SK-N-SH (cell line): ENCODE data around the gene TIGD3. TPM values are rescaled to one million over a fixed set of nuclear protein-coding genes. Genes with fewer than 3 reads are reported as not detected.

Experiments used
- CTCF ChIA-PET: fragments of 300-600, 350-600 bp; formaldehyde crosslinking; extraction: SDS; loops from one replicate; lab custom pipeline; 2021; lab: Yijun Ruan, JAX
- POLR2A ChIA-PET: fragments of 350-600 bp; sonication (Branson Sonifier 250); formaldehyde crosslinking; extraction: SDS; loops from one replicate; lab custom pipeline; 2020; ENCODE audit warnings: antibody characterized with exemption, inconsistent platforms; lab: Yijun Ruan, JAX
- DNase-seq: peaks from one replicate; pipeline ENCODE4 v3.0.0; 2012
- H2AFZ ChIP-seq: fragments of 200-600 bp; sonication (generic); 2 replicates; pipeline ENCODE4 v1.8.1; 2016; ENCODE audit warnings: antibody characterized with exemption, mild to moderate bottlenecking, low read depth
- H3F3A ChIP-seq: fragments of 200-600 bp; sonication (generic); replicated peaks from 2 replicates; pipeline ENCODE3; 2016; ENCODE audit warnings: antibody characterized with exemption, mild to moderate bottlenecking; ENCODE audit not compliant: insufficient read depth
- H3K27ac ChIP-seq, 2 experiments: fragments of 200-500 bp in 1 of 2; fragments of 200-600 bp in 1 of 2; sonication (Bioruptor generic) in 1 of 2; sonication (generic), shearing (Covaris generic) in 1 of 2; 2 replicates each; pipeline versions ENCODE4 v1.5.1 to v1.6.1; 2014 to 2016; ENCODE audit warnings: low read depth in 2 of 2, inconsistent platforms in 1 of 2, low read length in 1 of 2, mild to moderate bottlenecking in 1 of 2, mixed read lengths in 1 of 2
- H3K27me3 ChIP-seq: fragments of 200-600 bp; sonication (generic), shearing (Covaris generic); 2 replicates; pipeline ENCODE4 v1.6.1; 2016; ENCODE audit warnings: mixed run types; ENCODE audit not compliant: insufficient read depth
- H3K36me3 ChIP-seq, 2 experiments: fragments of 200-500 bp in 1 of 2; fragments of 200-600 bp in 1 of 2; sonication (Bioruptor generic) in 1 of 2; sonication (generic) in 1 of 2; replicated peaks in 1 of 2; 2 replicates each; pipeline versions ENCODE3 to v1.5.1; 2014 to 2016; ENCODE audit warnings: low read length in 1 of 2, mild to moderate bottlenecking in 1 of 2; ENCODE audit not compliant: insufficient read depth in 2 of 2, control insufficient read depth in 1 of 2
- H3K4me1 ChIP-seq, 2 experiments: fragments of 200-500 bp in 1 of 2; fragments of 200-600 bp in 1 of 2; sonication (Bioruptor generic) in 1 of 2; sonication (generic), shearing (Covaris generic) in 1 of 2; 2 replicates each; pipeline versions ENCODE4 v1.5.1 to v1.6.1; 2014 to 2016; ENCODE audit warnings: low read depth in 1 of 2, low read length in 1 of 2, mixed run types in 1 of 2; ENCODE audit not compliant: insufficient read depth in 2 of 2, control insufficient read depth in 1 of 2
- H3K4me2 ChIP-seq: fragments of 200-600 bp; sonication (generic), shearing (Covaris generic); 2 replicates; pipeline ENCODE4 v1.6.1; 2017; ENCODE audit warnings: mixed run types
- H3K4me3 ChIP-seq, 2 experiments: fragments of 200-500 bp in 1 of 2; fragments of 200-600 bp in 1 of 2; sonication (Bioruptor generic) in 1 of 2; sonication (generic), shearing (Covaris generic) in 1 of 2; 2 replicates each; pipeline versions ENCODE4 v1.5.1 to v1.8.1; 2014 to 2016; ENCODE audit warnings: low read depth in 2 of 2, inconsistent platforms in 1 of 2, low read length in 1 of 2, mild to moderate bottlenecking in 1 of 2, mixed read lengths in 1 of 2, moderate library complexity in 1 of 2
- H3K79me2 ChIP-seq: fragments of 200-600 bp; sonication (generic); 2 replicates; pipeline ENCODE4 v1.8.1; 2017; ENCODE audit warnings: mild to moderate bottlenecking; ENCODE audit not compliant: insufficient read depth
- H3K9ac ChIP-seq: fragments of 200-600 bp; sonication (generic); 2 replicates; pipeline ENCODE4 v1.6.1; 2017; ENCODE audit warnings: mixed run types
- H3K9me2 ChIP-seq: fragments of 200-600 bp; sonication (generic); 2 replicates; pipeline ENCODE4 v1.6.1; 2017; ENCODE audit warnings: mixed run types
- H3K9me3 ChIP-seq: fragments of 200-600 bp; sonication (generic); 2 replicates; pipeline ENCODE4 v1.6.1; 2017; ENCODE audit warnings: mixed run types, mild to moderate bottlenecking, moderate library complexity
- H4K20me1 ChIP-seq: fragments of 200-600 bp; sonication (generic); 2 replicates; pipeline ENCODE4 v1.6.1; 2017; ENCODE audit warnings: mild to moderate bottlenecking, mixed run types; ENCODE audit not compliant: insufficient read depth
- CTCF ChIP-seq: fragments of 200-600 bp; sonication (generic); IDR thresholded peaks from 2 replicates; pipeline ENCODE4 v1.6.1; 2017; ENCODE audit warnings: antibody characterized with exemption, mild to moderate bottlenecking, moderate library complexity
- EZH2phosphoT487 ChIP-seq: fragments of 200-600 bp; sonication (generic); IDR thresholded peaks from 2 replicates; pipeline ENCODE4 v1.6.1; 2017; ENCODE audit warnings: low read depth, mixed run types, mild to moderate bottlenecking, antibody characterized with exemption, moderate library complexity, borderline replicate concordance
- FOXM1 ChIP-seq: IDR thresholded peaks from 2 replicates; pipeline ENCODE4 v1.4.0; 2012; ENCODE audit warnings: low read depth, mild to moderate bottlenecking
- REST ChIP-seq: IDR thresholded peaks from 2 replicates; pipeline ENCODE4 v1.6.1; 2012; ENCODE audit warnings: mild to moderate bottlenecking, low read depth, low read length, moderate library complexity
- RXRA ChIP-seq: IDR thresholded peaks from 2 replicates; pipeline ENCODE4 v1.4.0; 2012; ENCODE audit warnings: low read depth, mild to moderate bottlenecking, borderline replicate concordance
- SIN3A ChIP-seq: IDR thresholded peaks from 2 replicates; pipeline ENCODE4 v1.6.1; 2012; ENCODE audit warnings: low read depth, mild to moderate bottlenecking, low read length, moderate library complexity, borderline replicate concordance
- TCF12 ChIP-seq: IDR thresholded peaks from 2 replicates; pipeline ENCODE4 v1.4.0; 2012
- USF1 ChIP-seq: IDR thresholded peaks from 2 replicates; pipeline ENCODE4 v1.4.0; 2012; ENCODE audit warnings: low read depth, borderline replicate concordance
- USF2 ChIP-seq: fragments of 150-350 bp; IDR thresholded peaks from 2 replicates; pipeline ENCODE4 v1.6.1; 2017; ENCODE audit warnings: antibody characterized with exemption, low read length, low read depth, borderline replicate concordance
- YY1 ChIP-seq: IDR thresholded peaks from 2 replicates; pipeline ENCODE4 v1.4.0; 2012; ENCODE audit warnings: low read depth, mild to moderate bottlenecking
- WGBS: methylation state at CpG from one replicate; pipeline ENCODE4 v1.1.6; 2017; ENCODE audit warnings: low lambda C conversion rate; 5-methylcytosine and 5-hydroxymethylcytosine counted together
- polyA plus RNA-seq, 3 experiments: library from polyadenylated mRNA; depleted of rRNA; stranded (reverse); fragments of >200 nt; gene quantifications; 2 replicates each; pipeline ENCODE4 v1.2.3, GENCODE V29; 2012

The TIGD3 gene
- polyA plus RNA-seq, 1 of the 3 experiments (the other 2 are of a cell fraction), result 0.41 TPM

GRCh38 chr11:65311170-65311678 is 43.3 kb upstream of the TIGD3 start:
- H3K9me2 ChIP-seq, result no peaks in the 10 kb centered on the region
- no peaks in the 10 kb centered on the region for H3K27me3 ChIP-seq
- no peaks in the 10 kb centered on the region for H3K9me3 ChIP-seq
- DNase-seq, result no peak
- POLR2A ChIA-PET, result interaction anchor here (1.0 to 1.3 kb wide), 3 partner anchors 9 to 23 kb away, joined by 3 to 5 read pairs (median 4); no protein-coding TSS in a partner anchor
- peaks cover 11% of the 10 kb centered on the region for H3F3A ChIP-seq
- CTCF ChIA-PET, result interaction anchor here (1.0 to 24.1 kb wide), 4 partner anchors 18 to 91 kb away, joined by 3 to 1118 read pairs (median 137); partner anchors contain the start of gene DPF2
- TF ChIP-seq REST (no peak), RXRA (no peak), CTCF (no peak), SIN3A (no peak), EZH2phosphoT487 (no peak), TCF12 (no peak), YY1 (no peak), USF2 (no peak), USF1 (no peak), FOXM1 (no peak)
- 57% methylated on average over 3 of the region's 5 CpGs for WGBS
- H3K36me3 ChIP-seq, result no peaks in the 10 kb centered on the region
- H3K9ac ChIP-seq, result no peak overlapping the region
- H3K79me2 ChIP-seq, result peaks cover 9% of the 10 kb centered on the region
- H2AFZ ChIP-seq, result no peak overlapping the region
- H3K4me2 ChIP-seq, result no peak overlapping the region
- no peak overlapping the region for H3K4me3 ChIP-seq
- peaks cover 14 to 33% of the 10 kb centered on the region in 2 experiments; a peak in 2 of 4 replicates for H3K4me1 ChIP-seq
- peaks cover 6% of the 10 kb centered on the region for H4K20me1 ChIP-seq
- H3K27ac ChIP-seq, result peak overlapping the region in 1 of 2 experiments; percentile 18; a peak in 1 of 4 replicates
